ENCODE results near the gene RTN4R. TPM values are rescaled to one million over a fixed set of nuclear protein-coding genes. Genes with fewer than 3 reads are reported as not detected.
A peak's percentile ranks its signal among the peaks of the same experiment; 100 is the strongest.

RTN4R gene
- total and polyA plus RNA-seq, 12 donors: 0.35 to 18.8 (median 1.1) TPM

DNA sequence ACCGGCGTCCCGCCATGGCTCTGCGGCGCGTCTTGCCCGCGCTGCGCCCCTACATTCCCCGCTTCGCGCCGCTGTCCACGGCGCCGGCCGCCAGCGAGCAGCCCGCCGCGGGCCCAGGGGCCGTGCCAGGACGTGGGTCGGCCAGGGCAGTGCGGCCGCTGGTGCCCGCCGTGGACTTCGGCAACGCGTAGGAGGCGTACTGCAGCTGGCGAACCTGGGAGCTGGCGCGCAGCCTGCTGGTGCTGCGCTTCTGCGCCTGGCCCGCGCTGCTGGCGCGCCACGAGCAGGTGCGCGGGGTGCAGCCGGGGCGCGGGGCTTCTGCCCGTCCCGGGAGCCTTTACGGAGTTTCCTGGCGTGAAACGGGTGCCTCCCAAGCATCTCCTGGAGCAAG is 31.6 kb upstream of the RTN4R start:
- 0 to 1% (median 0%) methylated on average over 17 to 52 of the region's 52 CpGs for WGBS, 4 donors
- H3K4me3 ChIP-seq: peak overlapping the region in 2 of 4 donors; percentile 33 to 53
- intact Hi-C loops (cut with DNase I): no loop called here
- no peak overlapping the region for H3K27ac ChIP-seq
- TF ChIP-seq POLR2A (IDR thresholded peaks at IDR 0.05): no peak
- TF ChIP-seq, protein P1, sequence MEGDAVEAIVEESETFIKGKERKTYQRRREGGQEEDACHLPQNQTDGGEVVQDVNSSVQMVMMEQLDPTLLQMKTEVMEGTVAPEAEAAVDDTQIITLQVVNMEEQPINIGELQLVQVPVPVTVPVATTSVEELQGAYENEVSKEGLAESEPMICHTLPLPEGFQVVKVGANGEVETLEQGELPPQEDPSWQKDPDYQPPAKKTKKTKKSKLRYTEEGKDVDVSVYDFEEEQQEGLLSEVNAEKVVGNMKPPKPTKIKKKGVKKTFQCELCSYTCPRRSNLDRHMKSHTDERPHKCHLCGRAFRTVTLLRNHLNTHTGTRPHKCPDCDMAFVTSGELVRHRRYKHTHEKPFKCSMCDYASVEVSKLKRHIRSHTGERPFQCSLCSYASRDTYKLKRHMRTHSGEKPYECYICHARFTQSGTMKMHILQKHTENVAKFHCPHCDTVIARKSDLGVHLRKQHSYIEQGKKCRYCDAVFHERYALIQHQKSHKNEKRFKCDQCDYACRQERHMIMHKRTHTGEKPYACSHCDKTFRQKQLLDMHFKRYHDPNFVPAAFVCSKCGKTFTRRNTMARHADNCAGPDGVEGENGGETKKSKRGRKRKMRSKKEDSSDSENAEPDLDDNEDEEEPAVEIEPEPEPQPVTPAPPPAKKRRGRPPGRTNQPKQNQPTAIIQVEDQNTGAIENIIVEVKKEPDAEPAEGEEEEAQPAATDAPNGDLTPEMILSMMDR (IDR thresholded peaks at IDR 0.05): no peak
- peak in 4 of 7 donors; percentile 32 to 54 (median 40) for DNase-seq
- peaks cover 0 to 11% of the 10 kb centered on the region in 2 donors for H3K4me1 ChIP-seq (replicated peaks in 1 of 2)
- no peaks in the 10 kb centered on the region for H3K36me3 ChIP-seq (replicated peaks in 1 of 2)
- no peaks in the 10 kb centered on the region for H3K27me3 ChIP-seq
- no peaks in the 10 kb centered on the region for H3K9me3 ChIP-seq (replicated peaks in 1 of 3)

DNA sequence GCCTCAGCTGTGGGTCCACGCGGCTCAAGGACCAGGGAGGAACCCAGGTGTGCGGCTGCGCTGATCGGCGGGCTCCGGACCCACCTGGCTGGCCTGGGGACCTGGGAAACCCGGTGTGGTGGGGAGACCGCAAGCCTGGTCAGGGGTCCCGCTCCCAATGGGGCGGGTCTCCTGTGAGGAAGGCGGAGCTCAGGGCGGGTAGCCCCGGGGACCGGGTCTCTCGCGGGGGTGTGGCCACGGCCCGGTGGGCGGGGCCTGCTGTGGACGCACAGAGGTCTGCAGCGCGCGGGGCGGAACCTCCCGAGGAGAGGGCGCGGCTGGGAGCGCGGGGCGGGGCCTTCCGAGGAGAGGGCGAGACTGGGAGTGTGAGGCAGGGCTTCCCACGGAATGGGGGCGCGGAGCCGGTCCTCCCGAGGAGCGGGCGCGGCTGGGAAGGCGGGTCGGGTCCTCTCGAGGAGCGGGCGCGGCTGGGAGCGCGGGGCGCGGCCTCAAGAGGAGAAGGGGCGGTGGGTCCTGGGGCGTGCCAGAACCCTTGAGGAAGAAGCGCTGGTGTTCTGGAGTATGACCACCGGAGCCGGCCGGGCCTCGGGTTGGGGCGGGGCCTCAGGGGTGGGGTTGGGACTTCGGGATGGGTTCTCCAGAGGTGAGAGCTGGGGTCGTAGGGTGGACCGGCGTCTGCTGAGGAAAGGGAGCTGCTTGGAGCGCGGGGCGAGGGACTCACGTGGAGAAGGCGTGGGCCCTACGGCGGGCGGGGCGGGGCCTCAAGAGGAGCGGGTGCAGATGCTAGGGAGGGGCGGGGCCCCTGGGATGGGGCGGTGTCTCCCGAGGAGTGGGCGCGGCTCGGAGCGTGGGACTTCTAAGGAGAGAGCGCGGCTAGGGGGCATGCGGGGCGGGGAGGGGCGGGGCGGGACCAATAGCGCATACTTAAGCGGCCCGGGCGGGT is 31.0 kb upstream of the RTN4R start:
- H3K9me3 ChIP-seq (replicated peaks in 1 of 3): no peaks in the 10 kb centered on the region
- H3K4me3 ChIP-seq: peak overlapping the region in 2 of 4 donors; percentile 33 to 53
- intact Hi-C loops (cut with DNase I): no loop called here
- WGBS, 4 donors: 2 to 13% (median 4%) methylated on average over 25 to 90 of the region's 90 CpGs
- H3K27ac ChIP-seq: no peak overlapping the region
- no peaks in the 10 kb centered on the region for H3K36me3 ChIP-seq (replicated peaks in 1 of 2)
- H3K4me1 ChIP-seq (replicated peaks in 1 of 2): peaks cover 0 to 11% of the 10 kb centered on the region in 2 donors
- no peaks in the 10 kb centered on the region for H3K27me3 ChIP-seq
- peak; percentile 73 to 90 (median 80) for DNase-seq
- TF ChIP-seq, protein P1 (IDR thresholded peaks at IDR 0.05): no peak
- TF ChIP-seq POLR2A (IDR thresholded peaks at IDR 0.05): no peak

DNA sequence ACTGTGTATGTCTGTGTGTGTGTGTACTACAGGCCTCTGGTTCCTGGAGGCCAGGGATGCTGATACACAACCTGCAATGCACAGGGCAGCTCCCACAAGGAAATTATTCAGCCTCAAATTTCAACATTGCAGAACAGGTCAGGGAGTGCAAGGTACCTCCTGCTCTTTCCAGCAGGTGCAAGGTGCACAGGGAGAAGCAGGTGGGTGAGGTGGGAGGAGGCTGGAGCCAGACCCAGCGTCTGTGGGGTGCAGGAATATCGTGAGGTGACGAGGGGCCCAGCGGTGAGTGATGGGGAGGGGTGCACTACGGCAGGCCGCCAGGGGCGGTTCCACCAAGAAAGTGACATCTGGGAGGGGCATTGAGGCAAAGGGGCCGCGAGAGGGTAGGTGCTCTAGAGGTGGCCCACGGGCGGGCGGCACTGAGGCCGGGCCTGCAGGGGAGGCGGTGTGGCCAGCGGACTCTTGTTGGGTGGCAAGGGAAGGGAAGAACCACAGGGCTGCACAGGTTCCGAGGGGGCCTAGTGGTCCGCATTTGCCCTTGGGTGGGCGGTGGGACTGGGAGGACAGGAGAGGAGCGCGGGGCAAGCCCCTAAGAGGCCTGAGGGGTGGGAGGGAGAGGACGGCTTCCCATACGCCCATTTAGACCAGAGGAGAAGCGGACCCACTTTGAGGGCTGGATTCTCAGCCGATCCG is 30.1 kb upstream of the RTN4R start:
- TF ChIP-seq, protein P1 (IDR thresholded peaks at IDR 0.05): no peak
- no peak for TF ChIP-seq POLR2A (IDR thresholded peaks at IDR 0.05)
- Histone ChIP-seq H3K36me3 (replicated peaks in 1 of 2) (no peaks in the 10 kb centered on the region), H3K27ac (no peak overlapping the region), H3K27me3 (no peaks in the 10 kb centered on the region), H3K4me1 (replicated peaks in 1 of 2) (peaks cover 0 to 11% of the 10 kb centered on the region in 2 donors), H3K9me3 (replicated peaks in 1 of 3) (no peaks in the 10 kb centered on the region), H3K4me3 (peak overlapping the region in 1 of 4 donors; percentile 53)
- intact Hi-C loops (cut with DNase I): no loop called here
- WGBS, 4 donors: 58 to 67% (median 61%) methylated on average over 25 of the region's 25 CpGs
- no peak for DNase-seq

DNA sequence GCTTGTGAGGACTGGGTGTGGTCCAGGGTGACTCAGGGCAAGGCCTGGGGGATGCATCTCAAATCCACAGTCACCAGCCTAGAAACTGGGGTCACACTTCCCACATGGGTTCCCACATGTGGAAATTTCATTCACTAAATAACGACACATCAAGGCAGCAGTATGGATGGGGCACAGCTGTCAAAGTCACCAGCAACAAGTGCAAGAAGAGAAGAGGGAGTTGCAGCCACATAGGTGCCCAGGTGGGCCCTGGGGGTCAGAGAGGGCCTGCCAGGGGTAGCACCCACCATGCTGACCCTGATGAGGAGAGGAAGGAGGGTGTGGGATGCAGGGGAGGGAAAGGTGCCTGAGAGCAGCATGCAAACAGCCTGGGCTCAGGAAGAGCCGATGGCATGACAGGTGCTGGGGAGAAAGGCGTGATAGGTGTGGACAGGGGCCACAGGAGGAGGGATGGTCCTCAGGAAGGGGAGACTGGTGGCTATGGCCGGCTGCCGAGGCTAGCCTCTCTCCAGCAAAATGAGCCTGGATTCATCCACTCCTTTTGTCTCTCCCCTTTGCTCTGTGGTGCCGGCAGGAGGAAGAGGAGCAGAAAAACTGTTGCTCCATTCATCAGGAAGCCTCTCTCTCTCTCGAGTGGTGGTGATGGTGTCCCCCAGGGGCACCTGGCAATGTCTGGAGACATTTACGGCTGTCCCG is 29.4 kb upstream of the RTN4R start:
- no peaks in the 10 kb centered on the region for H3K27me3 ChIP-seq
- no peak overlapping the region for H3K4me3 ChIP-seq
- no peak overlapping the region for H3K27ac ChIP-seq
- no peaks in the 10 kb centered on the region for H3K9me3 ChIP-seq (replicated peaks in 1 of 3)
- no peak for DNase-seq
- H3K4me1 ChIP-seq (replicated peaks in 1 of 2): peaks cover 0 to 11% of the 10 kb centered on the region in 2 donors
- TF ChIP-seq POLR2A (IDR thresholded peaks at IDR 0.05): no peak
- TF ChIP-seq, protein P1 (IDR thresholded peaks at IDR 0.05): no peak
- intact Hi-C loops (cut with DNase I): no loop called here
- no peaks in the 10 kb centered on the region for H3K36me3 ChIP-seq (replicated peaks in 1 of 2)
- 64 to 78% (median 65%) methylated on average over 4 to 9 of the region's 9 CpGs for WGBS, 4 donors

Measured in adrenal gland (tissue), 12 donors.